Measurements from ENCODE around the gene PLCG2.
A peak's percentile ranks its signal among the peaks of the same experiment; 100 is the strongest.
"Not testable (repeated sequence)": the region's sequence is repeated elsewhere in the genome, so short reads cannot be mapped to it uniquely, and the experiment has no call there.

Gene PLCG2

DNA sequence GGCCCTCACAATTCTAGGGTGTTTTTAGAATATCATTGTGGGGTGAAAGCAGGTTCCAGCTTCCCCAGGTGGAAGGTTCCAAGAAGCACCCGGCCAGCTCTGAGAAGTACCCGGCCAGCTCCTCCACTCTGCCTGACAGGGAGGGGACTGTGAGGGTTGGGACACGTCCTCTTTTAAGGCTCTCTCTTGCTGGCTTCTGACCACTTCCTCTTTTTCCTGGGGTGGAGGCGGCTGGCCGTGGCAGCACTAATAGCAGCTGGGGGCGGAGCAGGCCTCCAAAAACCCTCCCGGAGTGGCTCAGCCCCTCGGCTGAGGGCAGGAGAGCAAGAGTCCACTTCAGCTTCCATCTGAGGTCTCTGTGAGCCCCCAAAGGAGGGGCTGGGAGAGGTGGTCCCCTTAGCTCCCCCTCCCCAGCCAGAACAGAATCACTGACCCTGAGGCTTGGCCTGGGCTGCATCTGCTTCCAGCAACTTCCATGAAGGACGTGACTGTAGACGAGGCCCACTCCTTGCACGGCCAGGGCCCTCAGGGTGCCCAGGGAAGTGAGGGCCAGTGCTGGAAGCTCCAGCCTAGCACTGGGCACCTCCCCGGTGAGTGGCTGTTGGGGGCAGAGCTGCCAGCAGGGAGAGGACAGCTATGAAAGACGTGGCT is 26.7 kb upstream of the PLCG2 start:
- peak; percentile 96 for DNase-seq
- in situ Hi-C loops (cut with MboI; ENCODE audit: low pct_unique_long_range_greater_than_20kb, low sequenced_read_pairs), result no loop called here

DNA sequence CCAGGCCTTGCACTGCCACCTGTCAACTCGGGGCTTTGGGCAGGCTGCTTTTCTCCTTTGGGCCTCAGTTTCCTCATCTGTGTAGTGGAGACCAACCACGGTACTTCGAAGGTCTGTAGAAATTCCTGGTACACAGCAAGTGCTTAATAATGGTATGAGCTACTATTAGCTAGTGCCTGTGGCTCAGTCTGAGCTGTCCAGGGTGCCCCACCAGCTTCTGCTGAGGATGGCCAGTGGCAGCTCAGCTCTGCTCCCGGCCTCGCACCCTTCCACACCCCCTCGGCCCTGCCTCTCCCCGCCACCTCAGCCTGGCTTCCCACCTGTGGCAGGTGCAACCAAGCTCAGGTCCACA is 26.2 kb upstream of the PLCG2 start:
- in situ Hi-C loops (cut with MboI; ENCODE audit: low pct_unique_long_range_greater_than_20kb, low sequenced_read_pairs), result no loop called here
- no peak for DNase-seq

DNA sequence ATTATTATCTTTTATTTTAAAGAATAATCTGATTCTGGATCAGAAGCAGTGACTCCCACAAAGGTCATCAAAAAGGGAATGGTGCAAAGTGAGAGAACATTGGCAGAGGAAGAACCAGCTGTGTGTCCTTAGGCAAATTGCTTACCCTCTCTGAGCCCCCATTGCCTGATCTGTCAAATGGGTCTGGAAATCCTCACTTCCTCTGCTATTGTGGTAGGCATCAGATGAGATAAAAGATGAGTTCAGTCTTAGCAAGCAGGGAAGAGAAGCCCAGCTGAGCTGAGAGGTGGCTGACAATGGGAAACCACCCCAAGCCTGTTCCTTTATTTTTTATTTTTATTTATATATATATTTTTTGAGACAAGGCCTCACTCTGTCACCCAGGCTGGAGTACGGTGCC is 24.2 kb upstream of the PLCG2 start:
- in situ Hi-C loops (cut with MboI; ENCODE audit: low pct_unique_long_range_greater_than_20kb, low sequenced_read_pairs), result no loop called here
- DNase-seq, result no peak

DNA sequence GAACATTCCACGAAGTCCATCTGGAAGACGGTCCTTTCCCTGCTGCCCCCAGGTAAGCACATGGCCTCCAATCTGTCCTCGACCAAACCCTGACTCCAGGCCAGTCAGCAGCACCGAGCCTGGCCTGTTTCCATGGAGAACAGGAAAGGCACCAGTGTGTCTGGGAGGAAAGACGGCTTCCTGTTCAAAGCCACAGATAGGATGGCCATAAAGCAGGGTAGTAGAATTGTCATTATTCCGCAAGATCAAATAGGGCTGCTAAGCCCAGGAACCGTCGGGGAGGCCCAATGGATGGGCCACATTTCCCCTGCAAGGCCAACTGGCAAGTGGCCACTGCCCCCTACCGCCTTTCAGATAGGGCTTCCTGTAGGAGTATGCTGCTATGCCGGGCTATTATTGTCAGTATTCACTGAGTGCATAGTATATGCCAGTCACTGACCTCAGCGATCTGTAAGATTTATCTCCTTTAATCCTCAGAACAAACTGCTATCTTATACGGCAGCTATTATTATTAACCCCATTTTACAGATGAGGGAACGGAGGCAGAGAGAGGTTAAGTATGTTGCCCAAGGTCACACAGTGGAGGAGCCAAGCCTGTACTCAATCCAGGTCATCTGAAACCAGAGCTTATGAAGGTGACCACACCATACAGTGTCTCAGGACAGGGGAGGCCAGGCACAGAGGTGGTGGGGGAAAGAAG is 23.0 kb upstream of the PLCG2 start:
- in situ Hi-C loops (cut with MboI; ENCODE audit: low pct_unique_long_range_greater_than_20kb, low sequenced_read_pairs), result no loop called here
- DNase-seq, result peak; percentile 93

DNA sequence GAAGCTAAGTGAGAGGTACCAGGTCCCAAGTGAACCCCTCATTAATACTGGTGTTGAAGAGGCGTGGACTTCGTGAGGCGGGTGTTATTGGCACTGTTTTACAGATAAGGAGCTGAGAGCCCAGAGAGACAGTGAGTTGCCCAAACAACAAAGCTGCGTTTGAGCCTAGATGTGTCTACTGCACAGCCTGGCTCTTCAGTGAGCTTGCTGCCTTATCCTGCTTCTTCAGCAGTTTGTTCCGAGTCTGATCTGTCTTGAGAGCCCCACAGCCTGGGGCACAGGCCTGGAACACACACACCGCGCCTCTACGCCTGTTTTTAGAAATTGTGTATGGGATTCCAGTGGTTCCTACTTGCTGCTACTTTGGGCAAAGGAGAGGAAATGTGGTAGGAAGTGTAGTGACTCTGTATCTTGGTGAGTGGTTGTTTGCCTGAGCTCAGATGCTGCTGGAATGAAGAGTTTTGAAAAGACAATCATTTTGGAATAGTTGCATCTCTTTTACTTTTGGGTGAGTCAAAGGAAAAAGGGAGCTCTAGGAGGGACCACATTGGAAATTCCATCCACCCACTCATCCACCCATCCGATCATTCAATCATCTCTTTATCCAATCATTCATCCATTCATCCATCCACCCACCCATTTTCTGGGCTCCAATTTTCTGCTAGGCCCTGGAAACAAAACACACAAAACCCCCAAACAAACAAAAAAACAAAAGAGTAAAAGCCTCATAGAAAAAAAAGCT is 22.3 kb upstream of the PLCG2 start:
- in situ Hi-C loops (cut with MboI; ENCODE audit: low pct_unique_long_range_greater_than_20kb, low sequenced_read_pairs), result no loop called here

DNA sequence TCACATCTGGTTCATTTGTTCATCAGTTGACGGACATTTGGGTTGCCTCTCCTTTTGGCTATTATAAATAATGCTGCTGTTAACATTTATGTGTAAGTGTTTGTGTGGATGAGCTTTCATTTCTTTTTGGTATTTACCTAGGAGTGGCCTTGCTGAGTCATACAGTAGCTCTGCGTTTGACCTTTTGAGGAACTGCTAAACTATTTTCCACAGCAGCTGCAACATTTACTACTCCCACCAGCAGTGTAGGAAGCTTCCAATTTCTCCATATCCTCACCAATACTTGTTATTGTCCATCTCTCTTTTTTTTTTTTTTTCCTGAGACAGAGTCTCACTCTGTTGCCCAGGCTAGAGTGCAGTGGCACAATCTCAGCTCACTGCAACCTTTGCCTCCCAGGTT is 20.7 kb upstream of the PLCG2 start:
- peak; percentile 63 for DNase-seq
- in situ Hi-C loops (cut with MboI; ENCODE audit: low pct_unique_long_range_greater_than_20kb, low sequenced_read_pairs), result no loop called here

More for the DNA sequence above, 22.3 kb upstream of the PLCG2 start:
- DNase-seq, result peak; percentile 40

DNA sequence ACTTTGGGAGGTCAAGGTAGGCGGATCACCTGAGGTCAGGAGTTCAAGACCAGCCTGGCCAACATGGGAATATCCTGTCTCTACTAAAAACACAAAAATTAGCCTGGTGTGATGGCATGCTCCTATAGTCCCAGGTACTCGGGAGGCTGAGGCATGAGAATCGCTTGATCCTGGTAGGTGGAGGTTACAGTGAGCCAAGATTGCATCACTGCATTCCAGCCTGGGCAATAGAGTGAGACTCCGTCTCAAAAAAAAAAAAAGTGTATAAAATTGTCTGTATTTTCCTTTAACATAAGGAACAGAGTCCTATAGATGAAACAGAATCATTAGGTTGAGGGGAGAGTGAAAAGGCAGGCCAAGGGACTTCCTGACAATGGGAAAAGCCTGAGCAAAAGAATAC is 16.8 kb upstream of the PLCG2 start:
- in situ Hi-C loops (cut with MboI; ENCODE audit: low pct_unique_long_range_greater_than_20kb, low sequenced_read_pairs); DNase-seq: not testable (repeated sequence)

DNA sequence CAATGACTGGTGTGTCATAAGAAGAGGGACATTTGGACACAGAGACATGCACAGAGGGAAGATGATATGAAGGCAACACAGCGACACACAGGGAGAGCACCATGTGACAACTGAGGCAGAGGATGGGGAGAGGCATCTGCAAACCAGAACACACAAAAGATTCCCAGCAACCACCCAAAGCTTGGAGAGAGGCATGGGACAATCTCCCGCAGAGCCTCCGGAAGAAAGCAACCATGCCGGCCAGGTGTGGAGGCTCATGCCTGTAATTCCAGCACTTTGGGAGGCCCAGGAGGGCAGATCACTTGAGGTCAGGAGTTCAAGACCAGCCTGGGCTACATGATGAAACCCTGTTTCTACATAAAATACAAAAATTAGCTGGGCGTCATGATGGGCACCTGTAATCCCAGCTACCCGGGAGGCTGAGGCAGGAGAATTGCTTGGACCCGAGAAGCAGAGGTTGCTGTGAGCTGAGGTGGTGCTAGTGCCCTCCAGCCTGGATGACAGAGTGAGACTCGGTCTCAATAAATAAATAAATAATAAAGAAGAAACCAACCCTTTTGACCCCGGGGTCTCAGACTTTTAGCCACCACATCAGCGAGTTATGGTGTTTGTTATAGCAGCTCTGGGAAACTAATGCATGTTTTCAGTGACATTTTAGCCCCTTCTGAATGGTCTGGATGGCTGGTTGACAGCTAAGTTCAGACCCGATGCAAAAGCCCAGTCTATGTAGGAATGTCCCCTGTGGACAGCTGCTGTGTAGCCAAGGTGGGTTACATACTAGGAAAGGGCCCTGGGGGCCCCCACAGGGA is 13.8 kb upstream of the PLCG2 start:
- in situ Hi-C loops (cut with MboI; ENCODE audit: low pct_unique_long_range_greater_than_20kb, low sequenced_read_pairs), result no loop called here

DNA sequence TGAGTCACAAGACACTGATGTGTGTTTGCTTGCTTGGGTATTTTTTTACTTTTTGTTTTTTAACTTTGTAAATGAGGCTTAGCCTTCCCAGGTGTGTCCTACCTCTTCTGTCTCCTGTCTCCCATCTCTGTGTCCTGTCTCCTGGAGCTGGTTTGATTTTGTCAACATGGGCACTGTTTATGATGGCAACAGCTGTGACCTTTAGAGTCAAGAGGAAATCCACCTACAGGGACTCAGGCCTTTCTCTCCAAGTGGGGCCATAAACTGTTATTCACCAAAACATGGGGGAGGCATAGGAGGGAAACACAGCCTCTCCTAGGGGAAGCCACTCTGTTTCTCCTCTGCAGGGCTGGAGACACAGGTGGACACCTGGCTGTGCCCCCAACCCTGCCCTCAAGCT is 13.1 kb upstream of the PLCG2 start:
- no peak for DNase-seq
- in situ Hi-C loops (cut with MboI; ENCODE audit: low pct_unique_long_range_greater_than_20kb, low sequenced_read_pairs), result no loop called here

More for the DNA sequence above, 13.8 kb upstream of the PLCG2 start:
- DNase-seq, result no peak

DNA sequence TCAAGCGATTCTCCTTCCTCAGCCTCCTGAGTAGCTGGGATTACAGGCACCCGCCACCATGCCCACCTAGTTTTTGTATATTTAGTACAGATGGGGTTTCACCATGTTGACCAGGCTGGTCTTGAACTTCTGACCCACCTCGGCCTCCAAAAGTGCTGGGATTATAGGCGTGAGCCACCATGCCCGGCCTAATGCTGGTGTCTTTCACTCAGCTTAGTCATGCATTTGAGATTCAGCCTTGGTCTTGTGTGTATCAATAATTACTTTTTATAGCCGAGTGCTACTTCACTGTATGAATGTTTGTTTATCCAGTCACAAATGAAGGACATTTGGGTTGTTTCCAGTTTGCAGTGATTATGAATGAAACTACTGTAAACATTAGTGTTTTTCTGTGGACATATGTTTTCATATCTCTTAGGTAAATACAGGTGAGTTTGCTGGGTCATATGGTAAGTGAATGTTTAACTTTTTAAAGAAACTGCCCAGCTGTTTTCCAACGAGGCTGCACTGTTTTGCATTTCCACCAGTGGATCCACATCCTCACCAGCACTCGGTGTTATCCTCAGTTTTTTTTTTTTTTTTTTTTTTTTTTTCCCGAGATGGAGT is 11.0 kb upstream of the PLCG2 start:
- in situ Hi-C loops (cut with MboI; ENCODE audit: low pct_unique_long_range_greater_than_20kb, low sequenced_read_pairs), result no loop called here
- DNase-seq, result no peak

DNA sequence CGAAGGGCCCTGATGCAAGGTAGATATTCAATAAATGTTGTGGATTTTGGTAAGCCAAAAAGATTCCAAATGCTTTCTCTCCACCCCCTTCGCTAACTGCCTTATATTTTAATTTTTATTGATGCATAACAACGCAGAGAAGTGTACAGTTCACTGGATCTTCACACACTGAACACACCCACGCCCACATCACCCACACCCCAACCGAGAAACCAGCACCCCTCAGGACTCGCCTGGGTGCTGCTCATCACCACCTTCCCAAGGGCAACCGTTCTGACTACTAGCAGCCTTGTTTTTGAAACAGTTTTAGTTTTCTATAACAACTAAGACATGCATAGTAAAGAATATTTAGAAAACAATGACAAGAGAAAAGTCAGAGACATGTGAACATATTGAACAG is 9.1 kb upstream of the PLCG2 start:
- no peak for DNase-seq
- in situ Hi-C loops (cut with MboI; ENCODE audit: low pct_unique_long_range_greater_than_20kb, low sequenced_read_pairs), result no loop called here

DNA sequence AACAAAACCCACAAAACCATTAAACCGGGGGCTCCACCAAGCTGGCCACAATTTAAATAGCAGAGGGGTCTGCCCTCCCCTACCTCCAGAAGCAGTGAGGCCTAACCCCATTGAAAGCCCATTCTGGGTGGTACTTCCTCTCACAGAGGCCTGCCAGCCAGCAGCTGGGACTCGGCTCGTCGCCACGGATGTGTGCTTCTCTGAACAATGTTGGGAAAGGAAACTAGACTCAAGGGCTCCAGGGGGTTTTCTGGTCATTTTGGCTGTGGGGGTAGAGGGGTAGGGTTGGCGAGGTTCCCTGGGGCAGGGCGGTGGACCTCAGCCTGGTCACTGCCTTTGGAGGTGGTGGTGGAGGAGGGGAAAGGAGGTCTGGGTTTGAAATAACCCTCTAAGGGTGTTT is 4.7 kb upstream of the PLCG2 start:
- peak; percentile 68 for DNase-seq
- in situ Hi-C loops (cut with MboI; ENCODE audit: low pct_unique_long_range_greater_than_20kb, low sequenced_read_pairs), result no loop called here

DNA sequence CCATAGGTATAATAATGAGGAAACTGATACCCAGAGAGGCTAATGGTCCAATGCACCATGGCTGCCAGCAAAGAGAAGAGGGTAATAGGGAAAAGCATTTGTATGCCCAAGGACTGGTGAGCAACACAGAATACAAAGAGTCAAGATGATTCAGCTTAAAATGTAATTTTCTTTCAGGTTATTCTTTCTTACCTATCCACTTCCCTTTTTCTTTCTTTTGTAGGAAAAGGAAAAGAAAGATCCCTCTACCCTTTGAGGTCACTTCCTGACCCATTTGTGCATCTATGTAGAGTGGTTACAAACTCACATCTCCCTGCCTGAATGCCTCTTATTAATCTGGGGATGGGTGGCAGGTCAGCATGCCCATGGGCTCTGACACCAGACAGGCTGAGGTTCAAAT is 3.5 kb upstream of the PLCG2 start:
- DNase-seq, result no peak
- in situ Hi-C loops (cut with MboI; ENCODE audit: low pct_unique_long_range_greater_than_20kb, low sequenced_read_pairs), result no loop called here

DNA sequence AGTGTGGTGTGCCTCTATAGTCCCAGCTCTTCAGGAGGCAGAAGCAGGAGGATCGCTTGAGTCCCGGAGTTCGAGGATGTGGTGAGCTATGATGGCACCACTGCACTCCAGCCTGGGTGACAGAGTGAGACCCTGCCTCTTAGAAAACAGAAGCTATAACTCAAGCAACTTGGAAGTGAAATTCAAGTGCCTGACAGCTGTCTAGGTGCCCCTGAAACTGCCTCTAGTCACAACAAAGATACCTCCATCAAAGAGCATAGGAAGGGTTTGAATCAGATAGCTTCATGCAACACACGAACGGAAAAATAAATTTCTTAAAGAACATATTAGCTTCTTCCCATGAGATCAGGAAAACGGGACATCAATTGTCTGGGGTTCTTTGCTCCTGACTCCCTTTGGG is 860 bp upstream of the PLCG2 start:
- in situ Hi-C loops (cut with MboI; ENCODE audit: low pct_unique_long_range_greater_than_20kb, low sequenced_read_pairs), result no loop called here
- DNase-seq, result no peak

DNA sequence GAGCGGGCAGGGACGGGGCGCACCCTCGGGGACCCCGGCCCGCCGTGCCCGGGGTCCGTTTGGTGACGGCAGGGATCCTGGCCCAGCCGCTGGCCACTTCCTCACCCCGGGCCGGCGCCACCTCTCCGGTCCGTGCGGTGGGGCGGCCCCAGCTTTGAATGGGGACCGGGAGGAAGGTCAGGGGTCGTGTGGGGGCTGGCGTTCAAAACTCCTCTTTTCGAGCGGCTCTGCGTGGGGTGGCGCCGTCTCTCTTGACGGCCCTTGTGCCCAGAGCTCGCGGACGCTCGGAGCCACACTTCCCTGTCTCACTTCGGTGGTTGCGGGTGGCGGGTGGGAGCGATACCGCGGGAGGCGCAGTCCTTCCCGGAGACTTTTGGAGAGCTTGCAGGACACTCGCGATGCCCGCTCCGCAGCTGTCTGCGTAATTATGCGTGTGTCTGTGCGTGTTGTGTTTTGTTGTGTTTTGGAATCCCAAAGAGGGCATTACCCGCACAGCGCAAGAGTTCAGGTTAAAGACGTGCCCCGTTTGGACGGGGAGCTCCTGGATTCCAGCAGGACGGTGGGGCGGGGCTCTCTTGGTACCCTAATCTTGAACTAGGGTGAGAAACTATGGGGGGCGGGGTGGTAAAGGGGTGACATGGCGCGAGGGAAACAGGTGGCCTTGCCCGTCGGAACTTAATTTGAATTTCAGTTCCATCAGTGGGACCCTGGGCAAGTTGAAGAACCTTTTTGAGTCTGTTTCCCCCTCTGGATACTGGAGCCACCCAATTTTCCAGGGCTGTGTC is 637 bp downstream of the PLCG2 start:
- no peak for DNase-seq
- in situ Hi-C loops (cut with MboI; ENCODE audit: low pct_unique_long_range_greater_than_20kb, low sequenced_read_pairs), result no loop called here

DNA sequence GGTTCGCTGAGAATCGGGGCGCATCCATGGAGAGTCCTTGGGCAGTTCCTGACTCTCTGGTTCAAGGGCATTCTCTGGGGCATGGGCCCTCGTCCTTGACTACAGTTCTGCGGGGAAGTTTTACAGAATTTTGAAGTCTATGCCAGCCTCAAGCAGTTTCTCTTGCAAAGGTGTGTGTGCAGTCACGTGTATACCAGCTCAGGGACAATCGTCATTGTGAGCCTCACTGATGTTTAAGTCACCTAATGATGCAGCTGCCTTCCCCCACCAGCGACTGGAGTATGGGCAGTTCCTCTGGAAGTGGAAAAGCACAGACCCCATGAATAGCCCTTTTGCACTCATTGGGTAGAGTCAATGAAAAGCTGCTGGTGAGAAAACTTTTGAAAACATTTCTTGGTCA is 1.3 kb downstream of the PLCG2 start:
- DNase-seq, result no peak
- in situ Hi-C loops (cut with MboI; ENCODE audit: low pct_unique_long_range_greater_than_20kb, low sequenced_read_pairs), result no loop called here

DNA sequence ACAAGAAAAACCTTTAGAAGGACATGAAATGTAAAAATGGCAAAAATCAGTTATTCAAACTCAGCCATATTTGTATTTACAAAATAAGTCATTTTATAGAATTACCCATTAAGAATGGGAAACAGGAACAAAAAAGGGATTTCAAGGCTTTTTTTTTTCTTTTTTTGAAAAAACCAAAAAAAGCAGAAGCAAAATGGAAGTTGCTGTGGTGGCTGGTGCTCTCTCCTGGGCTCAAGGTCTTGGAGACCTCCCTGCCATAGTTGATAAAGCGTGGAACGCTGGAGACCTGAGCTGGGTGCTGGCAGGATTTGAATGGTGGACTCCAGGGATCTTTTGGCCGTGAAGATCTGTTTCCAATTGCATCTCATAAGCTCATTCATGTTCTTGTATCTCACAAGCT is 3.1 kb downstream of the PLCG2 start:
- in situ Hi-C loops (cut with MboI; ENCODE audit: low pct_unique_long_range_greater_than_20kb, low sequenced_read_pairs), result no loop called here
- no peak for DNase-seq

DNA sequence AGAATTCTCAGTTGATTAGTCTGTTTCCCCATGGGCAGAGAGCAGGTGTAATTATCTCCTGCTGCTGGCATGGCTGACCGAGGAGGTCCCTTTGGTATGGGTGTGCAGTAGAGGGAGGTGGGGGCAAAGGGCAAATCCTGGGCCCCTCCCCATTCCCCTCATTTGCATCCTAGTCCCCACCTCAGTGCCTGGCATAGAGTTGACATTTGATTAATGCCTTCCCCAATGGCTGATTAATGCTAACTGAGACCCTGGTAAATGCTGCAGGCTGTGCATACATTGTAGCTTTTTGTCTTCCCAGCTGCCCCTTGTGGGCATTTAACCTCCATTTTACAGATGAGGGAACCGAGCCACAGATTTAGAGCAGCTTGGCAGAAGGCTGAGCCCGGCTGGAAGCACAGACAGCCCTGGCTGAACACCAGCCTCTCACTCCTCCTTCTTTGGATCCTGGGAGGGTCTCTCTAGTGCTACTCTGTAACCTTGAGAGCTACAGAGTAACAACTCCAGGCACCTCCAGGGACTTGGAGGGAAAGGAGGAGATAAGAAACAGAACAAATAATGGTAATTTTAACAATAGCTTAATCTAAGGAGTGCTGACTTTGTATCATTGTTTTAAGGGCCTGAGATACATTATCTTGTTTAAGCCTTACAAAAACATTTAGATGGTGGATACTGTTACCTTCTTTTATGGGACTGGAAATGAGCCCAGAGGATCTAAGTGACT is 5.1 kb downstream of the PLCG2 start:
- in situ Hi-C loops (cut with MboI; ENCODE audit: low pct_unique_long_range_greater_than_20kb, low sequenced_read_pairs), result no loop called here
- DNase-seq, result no peak
